Medulla oblongata (tissue), 1 donor: ENCODE measurements around the gene TROAP.
"Not testable (repeated sequence)": the region's sequence is repeated elsewhere in the genome, so short reads cannot be mapped to it uniquely, and the experiment has no call there.

Experiments used
- DNase-seq: peaks from one replicate; pipeline ENCODE4 v3.0.0-alpha.2; 2015; ENCODE audit errors: extremely low spot score

The TROAP gene

DNA sequence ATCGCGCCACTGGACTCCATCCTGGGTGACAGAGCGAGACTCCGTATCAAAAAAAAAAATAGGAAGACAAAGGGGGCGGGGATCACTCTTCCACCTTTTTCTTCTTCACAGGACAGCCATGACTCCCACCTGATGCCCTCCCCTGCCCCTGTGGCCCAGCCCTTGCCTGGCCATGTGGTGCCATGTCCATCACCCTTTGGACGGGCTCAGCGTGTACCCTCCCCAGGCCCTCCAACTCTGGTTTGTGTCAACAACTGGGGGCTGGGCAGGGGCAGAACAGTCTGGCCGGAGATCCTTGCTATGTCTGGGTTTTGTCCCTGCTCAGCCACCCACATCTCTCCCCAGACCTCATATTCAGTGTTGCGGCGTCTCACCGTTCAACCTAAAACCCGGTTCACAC is 5.8 kb downstream of the TROAP start:
- no peak for DNase-seq

DNA sequence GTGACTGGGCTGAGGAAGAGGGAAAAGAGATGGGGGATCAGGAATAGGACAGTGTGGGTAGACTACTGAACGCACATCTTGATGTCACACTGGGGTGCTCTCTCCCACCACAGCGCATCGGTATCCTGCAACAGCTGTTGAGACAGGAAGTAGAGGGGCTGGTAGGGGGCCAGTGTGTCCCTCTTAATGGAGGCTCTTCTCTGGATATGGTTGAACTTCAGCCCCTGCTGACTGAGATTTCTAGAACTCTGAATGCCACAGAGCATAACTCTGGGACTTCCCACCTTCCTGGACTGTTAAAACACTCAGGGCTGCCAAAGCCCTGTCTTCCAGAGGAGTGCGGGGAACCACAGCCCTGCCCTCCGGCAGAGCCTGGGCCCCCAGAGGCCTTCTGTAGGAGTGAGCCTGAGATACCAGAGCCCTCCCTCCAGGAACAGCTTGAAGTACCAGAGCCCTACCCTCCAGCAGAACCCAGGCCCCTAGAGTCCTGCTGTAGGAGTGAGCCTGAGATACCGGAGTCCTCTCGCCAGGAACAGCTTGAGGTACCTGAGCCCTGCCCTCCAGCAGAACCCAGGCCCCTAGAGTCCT is 7.1 kb downstream of the TROAP start:
- no peak for DNase-seq

DNA sequence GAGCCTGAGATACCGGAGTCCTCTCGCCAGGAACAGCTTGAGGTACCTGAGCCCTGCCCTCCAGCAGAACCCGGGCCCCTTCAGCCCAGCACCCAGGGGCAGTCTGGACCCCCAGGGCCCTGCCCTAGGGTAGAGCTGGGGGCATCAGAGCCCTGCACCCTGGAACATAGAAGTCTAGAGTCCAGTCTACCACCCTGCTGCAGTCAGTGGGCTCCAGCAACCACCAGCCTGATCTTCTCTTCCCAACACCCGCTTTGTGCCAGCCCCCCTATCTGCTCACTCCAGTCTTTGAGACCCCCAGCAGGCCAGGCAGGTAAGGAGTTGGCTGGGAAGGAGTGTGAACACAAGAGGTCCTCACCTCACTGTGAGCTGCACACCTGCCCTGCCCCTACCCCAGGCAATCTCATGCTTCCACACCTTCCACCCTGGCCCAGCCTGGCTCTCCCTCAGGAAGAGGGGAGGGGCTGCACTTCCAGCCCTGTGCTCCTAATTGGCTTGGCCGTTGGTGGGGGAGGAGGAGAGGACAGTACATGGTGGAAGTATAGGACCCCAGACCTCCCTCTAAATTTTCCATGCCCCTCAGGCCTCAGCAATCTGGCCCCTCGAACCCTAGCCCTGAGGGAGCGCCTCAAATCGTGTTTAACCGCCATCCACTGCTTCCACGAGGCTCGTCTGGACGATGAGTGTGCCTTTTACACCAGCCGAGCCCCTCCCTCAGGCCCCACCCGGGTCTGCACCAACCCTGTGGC is 7.8 kb downstream of the TROAP start:
- no peak for DNase-seq

DNA sequence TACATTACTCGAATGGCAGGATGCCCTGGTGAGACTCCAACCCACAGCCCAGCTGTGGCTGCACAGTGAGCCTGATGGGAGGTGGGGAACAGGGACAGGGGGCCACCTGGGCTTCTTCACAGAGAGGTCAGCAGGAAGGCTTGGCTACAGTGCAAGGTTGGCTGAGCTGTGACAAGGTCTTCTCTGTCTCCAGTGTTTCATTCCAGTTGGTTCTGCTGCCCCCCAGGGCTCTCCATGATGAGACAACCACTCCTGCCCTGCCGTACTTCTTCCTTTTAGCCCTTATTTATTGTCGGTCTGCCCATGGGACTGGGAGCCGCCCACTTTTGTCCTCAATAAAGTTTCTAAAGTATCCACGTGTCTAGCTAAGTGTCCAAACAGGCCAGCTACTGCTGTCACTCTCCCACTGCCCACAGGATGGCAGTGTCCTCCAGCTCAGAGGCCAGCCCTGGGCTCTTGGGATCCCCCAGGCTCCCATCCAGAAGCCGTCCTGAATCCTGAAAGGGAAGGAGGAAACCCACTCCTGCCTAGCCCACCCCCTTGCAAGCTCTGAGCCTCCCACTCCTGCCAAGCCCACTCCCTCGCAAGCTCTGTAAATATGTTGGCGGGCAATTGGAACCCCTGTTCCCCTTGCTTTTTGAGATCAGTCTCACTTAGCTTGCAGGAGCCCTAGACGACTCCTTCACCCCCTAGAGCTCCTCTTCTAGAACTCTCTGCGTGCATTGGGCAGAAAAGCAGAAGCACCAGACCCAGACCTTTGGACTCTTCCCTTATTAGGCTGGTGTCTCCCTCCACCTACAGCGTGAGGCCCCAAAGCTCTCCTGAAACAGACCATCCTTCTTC is 8.5 kb downstream of the TROAP start:
- peak; percentile 84 for DNase-seq

DNA sequence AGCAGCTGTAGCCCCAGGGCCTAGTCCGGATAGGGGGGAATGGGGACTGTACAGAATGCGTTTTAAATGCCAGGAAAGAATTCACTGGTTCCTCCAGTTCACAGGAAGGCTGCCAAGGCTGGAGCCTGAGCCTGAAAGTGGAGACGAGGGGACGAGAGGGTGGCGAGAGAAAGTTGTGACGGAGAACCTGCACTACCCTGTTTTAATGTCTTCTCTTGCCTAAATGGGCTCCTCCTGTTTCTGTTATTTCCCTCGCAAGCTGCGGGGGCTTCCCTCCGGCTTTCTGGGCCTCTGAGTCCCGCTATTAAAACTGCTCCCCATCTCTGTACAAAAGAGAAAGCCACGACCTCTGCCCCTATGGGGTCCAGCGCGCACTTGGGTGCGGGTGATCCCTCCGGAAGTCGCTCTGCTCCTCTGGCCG is 9.4 kb downstream of the TROAP start:
- DNase-seq, result no peak

DNA sequence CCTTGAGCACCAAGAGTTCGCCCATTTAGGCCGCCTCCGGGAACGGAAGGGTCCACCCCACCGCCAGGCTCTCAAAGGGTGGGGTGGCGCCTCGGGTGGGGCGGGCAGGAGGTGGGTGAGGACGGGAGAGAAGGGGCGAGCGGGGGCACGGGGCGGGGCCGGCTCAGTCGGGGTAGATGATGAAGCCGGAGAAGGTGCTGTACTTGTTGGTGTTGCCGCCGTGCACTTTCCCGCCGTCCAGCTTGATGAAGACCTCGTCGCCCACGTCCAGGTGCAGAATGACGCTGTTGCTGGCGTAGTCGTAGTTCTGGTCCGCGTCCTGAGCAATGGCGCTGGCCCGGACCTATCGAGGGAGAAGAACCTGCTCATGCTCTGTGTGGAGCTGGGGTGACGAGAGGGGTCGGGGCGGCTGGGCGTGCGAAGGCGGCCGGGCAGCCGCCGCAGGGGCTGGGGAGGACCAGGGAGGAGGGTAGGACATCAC is 9.9 kb downstream of the TROAP start:
- DNase-seq, result no peak

DNA sequence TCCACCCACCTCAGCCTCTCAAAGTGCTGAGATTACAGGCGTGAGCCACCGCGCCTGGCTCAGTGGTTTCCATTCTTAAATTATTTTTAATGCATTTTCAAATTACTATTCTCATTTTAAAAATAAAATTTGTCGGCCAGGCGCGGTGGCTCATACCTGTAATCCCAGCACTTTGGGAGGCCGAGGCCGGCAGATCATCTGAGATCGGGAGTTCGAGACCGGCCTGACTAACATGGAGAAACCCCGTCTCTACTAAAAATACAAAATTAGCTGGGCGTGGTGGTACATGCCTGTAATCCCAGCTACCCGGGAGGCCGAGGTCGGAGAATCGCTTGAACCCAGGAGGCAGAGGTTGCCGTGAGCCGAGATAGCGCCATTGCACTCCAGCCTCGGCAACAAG is 10.7 kb downstream of the TROAP start:
- not testable (repeated sequence) for DNase-seq

DNA sequence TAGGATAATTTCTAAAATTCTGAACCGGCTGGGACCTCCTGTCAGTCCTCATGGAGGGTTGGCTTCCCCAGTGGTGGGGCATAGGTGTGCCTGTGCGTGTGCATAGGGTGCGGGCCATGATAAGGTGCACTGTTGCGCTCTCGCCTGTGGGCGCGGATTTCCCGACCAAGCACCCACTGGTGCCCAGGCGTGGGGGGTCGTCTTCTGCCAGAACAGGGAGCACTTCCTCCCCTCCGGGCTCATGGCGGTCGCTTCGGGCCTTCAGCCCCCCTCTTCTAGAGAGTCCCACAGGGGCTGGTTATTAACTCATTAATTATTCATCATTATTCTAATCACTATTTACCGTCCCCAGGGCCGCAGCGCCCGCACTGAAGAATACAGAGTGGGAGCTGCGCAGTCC is 11.2 kb downstream of the TROAP start:
- no peak for DNase-seq

DNA sequence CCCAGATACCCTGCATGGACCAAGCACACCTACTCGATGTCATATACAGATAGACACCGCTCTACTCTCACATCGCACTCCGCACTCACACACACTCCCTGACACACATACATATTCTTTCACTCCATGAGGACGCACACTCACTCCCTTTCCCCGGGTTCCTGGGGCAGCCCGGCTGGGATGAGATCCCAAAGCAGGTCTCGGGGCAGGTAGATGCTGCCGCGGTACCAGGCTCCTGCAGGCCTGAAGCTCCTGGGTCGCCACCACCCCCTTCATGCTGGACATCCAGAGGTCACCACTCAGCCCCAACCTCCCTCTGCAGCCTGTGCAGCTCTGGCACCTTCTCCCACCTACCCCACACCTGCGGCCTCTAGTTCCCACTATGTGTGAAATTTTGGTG is 11.6 kb downstream of the TROAP start:
- DNase-seq, result no peak

DNA sequence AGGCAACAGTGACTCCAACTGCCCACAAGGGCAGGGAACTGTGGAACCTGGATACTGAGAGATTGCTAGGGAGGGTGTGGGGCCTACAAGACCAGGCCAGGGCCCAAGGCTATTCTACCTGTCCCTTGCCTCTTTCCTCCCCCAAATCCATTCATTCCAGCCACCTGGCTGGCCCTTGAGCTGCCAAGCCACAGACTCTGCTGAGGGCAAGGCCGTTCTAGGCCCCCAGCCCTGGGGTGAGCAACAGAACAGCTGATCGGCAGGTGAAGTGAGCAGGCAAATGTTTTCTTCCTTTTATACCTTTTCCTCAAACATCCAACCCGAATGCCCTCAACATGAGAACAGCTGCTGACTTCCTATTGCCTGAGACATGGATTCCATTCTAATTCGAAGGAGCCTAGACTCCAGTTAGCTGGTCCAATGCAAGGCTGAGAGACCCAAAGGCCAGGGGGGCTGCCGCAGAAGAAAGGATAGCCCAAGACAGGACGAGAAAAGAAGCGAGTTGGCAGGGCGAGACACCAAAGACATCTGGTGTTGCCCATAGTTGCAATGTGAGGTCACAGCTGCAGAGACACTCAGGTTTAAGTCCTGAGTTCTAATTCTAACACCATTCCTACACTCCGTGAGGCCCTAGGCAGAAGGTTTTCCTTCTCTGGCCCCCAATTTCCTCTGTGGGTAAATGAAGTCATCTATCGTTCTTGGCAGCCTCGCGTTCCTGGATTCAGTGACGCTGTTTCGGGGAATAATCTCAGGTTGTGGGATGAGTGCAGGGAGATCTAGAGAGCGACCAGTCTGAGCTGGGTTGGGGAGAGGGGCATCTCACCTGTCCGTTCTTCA is 12.3 kb downstream of the TROAP start:
- no peak for DNase-seq

DNA sequence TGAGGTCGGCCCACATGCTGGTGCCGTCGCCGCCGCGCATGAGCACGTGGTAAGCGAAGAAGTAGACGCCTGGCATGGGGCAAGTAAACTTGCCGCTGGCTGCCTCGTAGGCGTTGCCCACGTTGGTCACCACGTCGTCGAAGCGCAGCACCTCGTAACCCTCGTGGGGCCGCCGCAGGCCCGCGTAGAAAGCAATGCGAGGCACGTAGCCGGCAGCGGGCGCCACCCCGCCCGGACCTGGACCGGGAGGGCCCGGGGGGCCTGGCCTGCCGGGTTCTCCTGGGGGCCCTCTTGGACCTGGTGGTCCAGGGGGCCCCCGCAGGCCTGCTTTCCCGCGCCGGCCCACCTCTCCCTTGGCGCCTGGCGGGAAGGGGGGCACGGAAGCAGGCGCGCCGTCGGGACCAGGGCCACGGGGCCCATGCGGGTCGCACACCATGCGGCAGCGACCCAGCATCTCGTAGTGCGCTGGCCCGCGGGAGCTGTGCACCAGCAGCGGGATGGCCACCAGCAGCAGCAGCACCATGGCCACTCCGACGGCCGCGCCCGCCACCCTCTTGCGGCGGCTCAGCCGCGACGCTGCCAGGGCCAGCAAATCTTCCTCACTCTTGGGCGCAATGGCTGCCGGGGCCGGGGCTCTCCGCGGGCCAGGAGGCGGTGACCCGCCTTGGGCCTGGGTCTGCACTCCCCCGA is 13.0 kb downstream of the TROAP start:
- DNase-seq, result no peak

DNA sequence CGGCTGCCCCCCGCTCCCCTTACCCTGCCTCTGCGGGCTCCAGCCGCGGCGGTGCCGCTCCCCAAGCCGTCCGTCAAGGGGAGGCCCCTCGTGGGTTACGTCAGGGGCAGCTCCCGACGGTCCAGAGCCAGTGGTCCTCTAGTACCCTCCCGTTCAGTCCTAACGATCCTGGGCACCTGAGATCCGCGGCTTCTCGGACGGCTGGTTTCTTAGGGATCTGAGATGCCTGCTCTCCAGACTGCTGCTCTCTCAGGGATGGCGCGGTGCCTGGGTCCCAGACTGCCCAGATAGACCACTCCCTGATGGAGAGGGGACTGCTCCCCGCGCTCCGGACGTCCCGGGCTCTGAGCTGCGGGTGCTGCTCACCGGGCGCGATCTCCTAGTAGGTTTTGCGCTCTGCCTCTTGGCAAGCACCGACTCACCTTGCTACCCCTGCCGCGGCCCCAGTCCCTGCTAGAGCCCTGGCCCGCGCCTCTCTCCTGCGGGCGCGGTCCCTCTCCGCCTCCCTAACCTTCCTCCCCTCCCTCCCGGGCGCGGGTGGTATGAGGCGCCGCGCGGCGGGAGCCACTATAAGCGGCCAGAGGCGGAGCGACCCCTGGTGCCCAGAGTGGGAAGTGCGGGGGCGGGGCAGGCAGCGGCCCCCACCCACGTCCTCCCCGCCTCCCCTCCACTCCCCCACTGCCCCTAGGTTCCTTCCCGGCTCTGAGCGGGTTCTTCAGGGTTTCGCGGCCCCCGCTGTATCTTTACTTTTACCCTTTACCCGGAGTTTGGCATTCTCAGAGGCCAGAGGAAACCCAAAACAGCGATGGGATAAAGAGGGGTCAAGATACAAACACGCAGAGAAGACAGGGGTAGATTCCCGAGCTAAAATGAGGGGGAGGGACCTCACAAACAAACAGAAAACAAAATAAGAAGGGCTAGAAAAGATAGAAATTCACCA is 13.9 kb downstream of the TROAP start, which contains the start of gene C1QL4:
Gene C1QL4, minus strand, starts transcription at position 544 of the 940 bp plus-strand sequence. CDS start 711 bp downstream, outside the sequence.
- peak; percentile 82 for DNase-seq

DNA sequence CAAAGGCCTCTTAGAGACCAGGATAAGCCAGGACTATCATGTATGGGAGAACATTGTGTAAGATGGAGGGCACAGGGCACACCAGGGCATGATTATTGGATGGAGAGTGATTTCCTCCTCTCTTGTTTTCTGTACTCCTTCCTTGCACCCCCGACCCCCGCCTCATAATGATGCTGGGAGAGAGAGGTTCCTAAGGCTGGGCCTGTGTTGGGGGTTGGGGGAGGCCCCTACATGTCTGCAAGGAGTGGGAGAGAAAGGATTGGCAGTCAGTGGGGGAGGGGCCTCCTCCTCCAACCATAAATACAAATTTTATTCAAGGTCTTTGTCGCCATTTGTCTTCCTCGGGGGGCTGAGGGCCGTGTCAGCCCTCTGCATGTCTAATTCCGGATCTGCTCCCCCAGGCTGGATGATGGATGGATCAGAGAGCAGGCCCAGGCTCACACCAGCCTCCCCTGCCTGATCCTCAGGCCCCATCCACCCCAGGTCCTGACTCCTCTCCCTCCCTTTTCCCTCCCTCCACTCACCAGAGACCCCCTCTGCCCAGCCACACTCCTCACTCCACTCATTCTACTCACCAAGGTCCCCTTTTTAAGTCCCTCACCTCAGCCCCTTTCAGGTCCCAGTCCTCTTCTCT is 15.9 kb downstream of the TROAP start:
- DNase-seq, result no peak

DNA sequence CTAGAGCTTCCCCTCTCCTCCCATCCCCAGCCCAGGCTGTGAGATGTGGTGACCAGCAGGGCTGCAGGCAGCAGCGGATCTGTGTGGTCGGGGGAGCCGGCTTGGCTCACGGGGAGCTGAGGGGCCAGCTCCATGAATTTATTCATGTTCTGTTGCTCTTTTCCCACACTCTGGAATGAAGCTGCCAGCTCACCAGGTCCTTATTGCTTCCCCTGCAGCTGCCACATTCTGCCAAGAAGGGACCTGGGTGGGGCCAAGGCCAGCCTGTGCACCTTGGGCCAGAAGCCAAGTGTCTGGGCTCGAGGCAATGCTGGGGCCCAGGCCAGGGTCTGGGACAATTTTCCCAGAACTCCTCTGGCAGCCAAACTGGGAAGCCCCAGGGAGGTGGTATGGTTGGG is 16.4 kb downstream of the TROAP start:
- no peak for DNase-seq

DNA sequence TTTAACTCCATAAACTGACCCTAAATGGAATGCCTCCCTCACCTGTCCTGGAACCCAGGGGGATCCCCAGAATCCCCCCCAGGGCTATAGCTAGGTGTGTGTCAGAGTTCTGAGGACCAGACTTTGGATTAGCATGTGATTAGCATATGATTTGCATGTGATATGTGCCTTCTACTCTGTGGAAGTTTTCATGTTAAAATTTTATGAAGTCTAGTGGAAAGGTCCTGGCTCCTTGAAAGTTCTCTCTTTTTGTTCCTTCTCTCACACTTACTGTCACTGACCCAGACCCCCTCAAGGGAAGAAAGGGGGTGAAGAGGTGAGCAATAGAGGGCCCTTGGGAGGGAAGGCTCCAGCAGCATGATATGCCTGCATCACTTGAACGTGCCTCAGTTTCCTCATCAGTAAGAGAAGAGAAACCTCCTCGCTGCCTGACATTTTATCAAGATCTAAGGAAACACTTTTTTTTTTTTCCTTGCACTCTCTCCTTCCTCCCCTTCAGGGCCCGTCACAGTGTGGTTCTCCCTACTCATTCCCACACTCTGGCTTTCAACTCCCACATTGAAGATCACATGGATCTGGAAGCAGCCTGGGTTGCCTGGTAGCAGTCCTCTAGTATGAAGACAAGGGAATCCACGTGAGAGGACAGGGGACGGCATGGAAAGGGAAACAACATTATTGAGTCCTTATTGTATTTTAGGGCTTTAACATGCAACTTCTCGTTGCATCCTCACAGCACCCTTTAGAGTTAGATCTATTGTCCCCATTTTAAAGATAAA is 17.2 kb downstream of the TROAP start:
- DNase-seq, result no peak

DNA sequence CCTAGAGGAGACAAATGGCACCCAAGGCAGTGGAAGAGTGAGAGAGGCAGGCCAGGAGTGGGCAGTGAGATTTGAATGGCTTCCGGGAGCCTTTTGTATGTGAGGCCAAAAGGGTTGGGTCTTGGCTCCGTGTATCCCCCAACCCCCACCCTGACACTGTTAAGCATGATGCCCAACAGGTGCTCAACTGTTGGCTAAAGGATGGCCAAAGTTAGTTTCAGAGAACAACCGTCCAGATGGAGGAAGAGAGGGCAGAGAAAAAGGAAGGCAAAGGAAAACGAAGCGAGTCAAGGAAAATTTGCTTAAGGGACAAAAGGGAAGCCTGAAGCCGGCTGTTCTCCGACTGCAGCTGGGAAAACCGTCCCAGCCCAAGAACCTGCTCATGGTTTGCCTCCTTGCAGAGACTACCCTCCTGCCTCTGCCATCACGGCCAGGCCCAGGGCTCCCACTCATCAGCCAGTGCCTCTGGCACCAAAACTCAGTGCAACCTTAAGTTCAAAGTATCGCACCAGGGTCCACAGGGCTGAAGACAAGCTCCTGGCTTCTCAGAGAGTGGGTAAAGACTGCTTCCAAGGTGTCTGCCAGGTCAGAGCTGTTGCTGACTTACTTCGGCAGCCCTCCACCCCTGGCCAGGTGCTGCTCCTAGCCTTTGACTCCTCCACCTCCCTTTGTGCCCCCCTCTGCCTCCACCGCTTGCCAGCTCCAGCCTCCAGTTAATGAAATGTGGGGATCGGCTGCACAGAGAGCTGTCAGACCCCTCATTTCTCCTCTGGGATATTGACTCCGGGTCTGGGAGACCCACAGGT is 18.1 kb downstream of the TROAP start:
- DNase-seq, result no peak

DNA sequence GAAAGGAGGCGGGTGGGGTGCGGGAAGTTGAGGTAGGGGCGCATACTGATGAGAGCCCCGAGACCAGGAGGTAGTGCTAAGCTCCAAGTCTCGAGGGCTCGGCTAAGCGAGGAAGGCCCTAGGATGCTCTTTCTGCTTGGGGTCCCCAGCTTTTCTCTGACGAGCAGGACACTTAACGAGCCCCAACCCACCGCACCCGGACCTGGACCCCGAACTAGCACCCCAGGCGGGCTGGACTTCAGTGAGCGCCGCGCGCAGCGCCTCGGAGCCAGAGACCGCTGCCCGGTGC is 18.7 kb downstream of the TROAP start:
- no peak for DNase-seq
